NCI-H2171 (cell line): ENCODE data around the gene LRRC14B.
"Not testable (repeated sequence)": the region's sequence is repeated elsewhere in the genome, so short reads cannot be mapped to it uniquely, and the experiment has no call there.

Source experiments
- DNase-seq: peaks from one replicate; lab custom pipeline; 2025; lab: John Stamatoyannopoulos, UW

Gene LRRC14B

DNA sequence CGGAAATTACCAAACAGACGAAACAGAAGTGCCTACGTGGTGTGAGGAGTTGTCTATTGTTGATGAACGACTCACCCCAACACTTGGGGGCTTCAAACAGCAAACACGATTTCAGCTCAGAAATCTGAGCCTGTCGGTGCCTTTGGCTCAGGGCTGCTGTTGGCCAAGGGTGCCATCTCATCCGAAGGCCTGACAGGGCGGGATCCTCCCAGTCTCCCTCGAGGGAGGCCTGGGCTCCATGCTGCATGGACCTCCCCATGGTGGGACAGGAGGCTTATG is 1.3 kb downstream of the LRRC14B start:
- no peak for DNase-seq

DNA sequence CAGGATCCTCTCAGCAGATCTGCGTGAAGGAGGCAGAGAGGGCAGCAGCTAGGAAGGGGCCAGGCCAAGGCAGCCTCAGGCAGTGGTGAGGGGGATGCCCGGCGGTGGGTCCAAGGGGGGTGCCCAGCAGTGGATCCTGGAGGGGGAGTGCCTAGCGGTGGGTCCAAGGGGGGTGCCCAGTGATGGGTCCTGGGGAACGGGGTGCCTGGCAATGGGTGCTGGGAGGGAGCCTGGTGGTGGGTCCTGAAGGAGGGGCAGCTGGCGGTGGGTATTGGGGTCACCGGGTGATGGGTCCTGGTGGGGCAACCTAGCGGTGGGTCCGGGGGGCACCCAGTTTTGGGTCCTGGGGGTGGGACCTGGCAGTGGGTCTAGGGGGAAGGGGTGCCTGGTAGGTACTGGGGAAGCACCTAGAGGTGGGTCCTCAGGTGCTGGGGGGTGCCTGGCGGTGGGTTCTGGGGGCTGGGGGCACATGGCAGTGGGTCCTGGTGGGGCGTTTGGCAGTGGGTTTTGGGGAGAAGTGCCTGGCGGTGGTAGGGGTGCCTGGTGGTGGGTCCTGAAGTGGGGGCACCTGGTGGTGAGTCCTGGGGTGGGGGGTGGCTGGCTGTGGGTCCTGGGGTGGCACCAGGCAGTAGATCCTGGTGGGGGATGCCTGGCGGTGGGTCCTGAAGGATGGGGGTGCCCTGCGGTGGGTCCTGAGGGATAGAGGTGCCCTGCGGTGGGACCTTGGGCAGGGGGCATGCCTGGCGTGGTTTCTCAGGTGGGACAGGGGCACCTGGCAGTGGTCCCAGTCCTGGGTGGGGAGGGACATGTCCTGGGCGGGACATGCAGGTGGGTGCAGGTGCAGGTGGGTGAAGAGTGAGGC is 1.9 kb downstream of the LRRC14B start:
- DNase-seq: no peak

DNA sequence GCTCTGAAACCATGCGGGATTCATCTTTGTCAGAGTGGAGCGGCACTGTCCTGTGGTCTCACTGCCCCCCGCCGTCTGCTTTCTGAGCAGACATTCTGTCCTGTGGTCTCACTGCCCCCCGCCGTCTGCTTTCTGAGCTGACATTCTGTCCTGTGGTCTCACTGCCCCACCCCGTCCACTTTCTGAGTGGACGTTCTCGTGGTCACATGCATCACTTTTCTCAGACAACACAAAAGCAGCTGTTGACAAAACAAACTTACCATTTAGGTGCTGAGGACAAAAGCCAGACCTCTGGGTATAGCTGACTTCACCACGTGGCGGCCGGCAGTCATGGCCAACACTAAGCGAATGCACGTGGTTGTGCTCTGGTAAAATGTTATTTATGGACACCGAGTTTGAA is 2.8 kb downstream of the LRRC14B start:
- DNase-seq: no peak

DNA sequence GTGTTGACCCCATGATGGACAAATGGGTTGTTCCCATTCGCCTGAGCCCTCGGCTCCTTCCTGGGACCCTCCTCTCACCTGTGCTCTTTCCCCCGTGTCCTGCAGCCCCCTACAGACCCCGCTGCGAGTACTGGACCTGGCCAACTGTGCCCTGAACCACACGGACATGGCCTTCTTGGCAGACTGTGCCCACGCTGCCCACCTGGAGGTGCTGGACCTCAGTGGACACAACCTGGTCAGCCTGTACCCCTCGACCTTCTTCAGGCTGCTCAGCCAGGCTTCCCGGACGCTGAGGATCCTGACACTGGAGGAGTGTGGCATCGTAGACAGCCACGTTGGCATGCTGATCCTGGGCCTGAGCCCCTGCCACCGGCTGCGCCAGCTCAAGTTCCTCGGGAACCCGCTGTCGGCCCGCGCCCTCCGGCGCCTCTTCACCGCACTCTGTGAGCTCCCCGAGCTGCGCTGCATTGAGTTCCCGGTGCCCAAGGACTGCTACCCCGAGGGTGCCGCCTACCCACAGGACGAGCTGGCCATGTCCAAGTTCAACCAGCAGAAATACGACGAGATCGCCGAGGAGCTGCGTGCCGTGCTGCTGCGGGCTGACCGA is 3.4 kb downstream of the LRRC14B start:
- DNase-seq: no peak

DNA sequence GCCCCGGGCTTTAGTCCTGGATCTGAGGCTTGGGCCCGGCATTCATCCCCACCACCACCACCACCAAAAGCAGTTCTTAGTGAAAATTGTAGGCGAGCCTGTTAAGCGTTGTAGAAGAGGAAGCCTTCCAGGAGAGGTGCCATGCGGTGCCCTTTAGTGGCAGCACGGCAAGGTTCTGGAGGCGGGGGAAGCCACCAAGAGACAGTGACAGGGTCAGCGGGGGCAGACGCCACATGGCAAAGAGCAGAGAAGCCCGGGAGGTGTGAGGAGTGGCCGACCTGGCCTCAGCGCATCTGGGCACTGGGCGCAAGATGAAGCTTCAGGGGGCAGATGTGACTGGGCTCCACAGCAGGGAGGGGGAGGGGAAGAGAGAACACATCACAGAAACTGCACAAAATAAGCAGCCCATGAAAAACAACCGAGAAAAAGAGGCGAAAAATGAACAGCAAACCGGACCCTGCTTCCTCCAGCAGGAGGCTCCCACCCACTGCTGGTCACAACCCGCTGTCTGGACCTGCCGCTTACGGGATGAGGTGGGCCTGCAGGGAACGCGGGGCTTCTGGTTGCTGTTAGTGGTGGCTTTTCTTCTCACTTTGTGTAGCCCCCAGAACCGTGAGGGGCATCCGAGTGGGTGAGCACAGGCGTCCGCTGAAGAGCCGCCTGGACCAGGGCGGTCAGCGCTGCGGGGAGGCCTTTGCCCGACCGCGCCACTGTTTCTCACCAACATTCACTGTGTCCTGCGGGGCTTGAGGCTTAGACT is 4.3 kb downstream of the LRRC14B start:
- no peak for DNase-seq

DNA sequence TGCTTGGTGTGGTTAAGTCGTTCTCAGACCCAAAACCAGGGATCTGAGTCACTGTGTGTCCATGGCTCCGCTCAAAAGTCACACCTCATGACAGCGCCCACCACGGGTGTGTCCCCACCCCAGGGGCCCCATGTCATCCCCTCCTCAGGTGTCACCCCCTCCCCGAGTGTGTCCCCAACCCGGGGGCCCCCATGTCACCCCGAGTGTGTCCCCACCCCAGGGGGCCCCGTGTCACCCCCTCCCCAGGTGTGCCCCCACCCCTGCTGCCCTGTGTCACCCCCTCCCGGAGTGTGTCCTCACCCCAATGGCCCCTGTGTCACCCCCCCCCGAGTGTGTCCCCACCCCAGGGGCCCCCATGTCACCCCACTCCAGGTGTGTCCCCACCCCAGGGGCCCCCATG is 5.1 kb downstream of the LRRC14B start:
- no peak for DNase-seq

DNA sequence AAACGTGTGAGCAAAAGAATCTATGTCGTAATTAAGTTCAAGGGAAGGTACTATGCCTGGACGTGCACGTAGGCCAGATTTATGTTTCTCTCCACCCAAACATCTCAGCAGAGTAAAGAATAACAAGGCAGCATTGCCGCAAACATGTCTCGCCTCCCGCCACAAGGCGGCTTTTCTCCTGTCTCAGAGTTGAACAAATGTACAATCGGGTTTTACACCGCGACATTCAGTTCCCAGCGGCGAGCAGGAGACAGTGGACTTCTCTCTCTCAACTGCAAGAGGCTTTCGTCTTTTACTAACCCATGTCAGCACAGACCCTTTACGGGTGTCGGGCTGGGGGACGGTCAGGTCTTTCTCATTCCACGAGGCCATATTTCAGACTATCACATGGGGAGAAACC is 5.7 kb downstream of the LRRC14B start:
- DNase-seq: not testable (repeated sequence)

DNA sequence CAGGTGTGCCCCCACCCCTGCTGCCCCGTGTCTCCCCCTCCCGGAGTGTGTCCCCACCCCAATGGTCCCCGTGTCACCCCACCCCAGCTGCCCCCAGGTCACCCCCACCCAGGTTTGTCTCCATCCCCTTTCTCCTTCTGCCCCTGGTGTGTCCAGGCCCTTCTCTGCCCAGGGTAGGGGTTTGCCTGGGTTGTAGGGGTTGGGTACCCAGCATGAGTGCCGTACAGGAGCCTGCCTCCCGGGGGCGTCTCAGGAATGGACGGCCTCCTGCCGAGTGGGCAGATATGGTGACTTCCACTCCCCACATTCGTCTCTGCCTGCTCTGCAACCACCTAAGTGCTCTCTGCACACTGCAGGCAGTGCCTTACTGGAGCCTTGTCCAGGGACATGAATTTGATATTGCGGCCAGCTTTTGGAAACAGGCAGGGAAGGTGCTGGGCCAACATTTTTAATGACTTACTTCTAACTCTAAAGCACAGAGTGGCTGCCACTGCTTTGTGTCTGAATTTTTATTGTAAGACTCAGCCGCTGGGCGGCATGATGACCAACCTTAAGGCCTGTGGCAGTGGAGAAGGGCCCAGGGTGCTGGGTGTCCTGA is 6.7 kb downstream of the LRRC14B start:
- DNase-seq: no peak

DNA sequence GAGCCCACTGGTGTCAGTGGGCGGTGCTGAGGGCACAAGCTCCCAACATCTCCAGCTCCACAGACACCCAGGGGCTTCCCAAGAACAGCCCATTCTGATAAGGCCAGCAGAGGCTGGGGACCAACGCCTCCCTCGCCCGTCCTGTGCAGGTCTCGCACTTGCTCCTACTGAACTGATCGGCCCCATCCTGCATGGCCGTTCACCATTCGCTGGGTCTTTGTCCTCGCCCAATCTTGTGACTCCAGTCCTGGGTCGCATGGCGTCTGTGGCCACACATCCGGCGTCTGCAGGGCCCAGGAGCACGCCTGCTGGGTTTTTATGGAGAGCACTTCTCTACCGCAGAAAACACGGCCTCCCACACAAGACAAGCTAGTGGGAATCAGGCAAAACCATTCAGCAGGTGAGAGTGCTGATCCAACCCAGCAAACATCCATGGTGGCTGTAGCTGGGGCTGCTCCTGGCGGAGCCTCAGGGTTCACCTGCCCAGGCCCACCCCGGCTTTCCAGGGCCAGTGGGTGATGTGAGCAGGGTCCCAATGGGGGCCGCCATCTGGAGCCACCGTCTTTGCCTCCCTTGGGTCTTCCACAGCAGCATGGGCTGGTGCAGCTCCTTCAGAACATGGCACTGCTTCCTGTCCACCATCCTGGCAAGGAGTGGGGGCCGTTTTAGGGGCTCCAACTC is 7.4 kb downstream of the LRRC14B start:
- no peak for DNase-seq

DNA sequence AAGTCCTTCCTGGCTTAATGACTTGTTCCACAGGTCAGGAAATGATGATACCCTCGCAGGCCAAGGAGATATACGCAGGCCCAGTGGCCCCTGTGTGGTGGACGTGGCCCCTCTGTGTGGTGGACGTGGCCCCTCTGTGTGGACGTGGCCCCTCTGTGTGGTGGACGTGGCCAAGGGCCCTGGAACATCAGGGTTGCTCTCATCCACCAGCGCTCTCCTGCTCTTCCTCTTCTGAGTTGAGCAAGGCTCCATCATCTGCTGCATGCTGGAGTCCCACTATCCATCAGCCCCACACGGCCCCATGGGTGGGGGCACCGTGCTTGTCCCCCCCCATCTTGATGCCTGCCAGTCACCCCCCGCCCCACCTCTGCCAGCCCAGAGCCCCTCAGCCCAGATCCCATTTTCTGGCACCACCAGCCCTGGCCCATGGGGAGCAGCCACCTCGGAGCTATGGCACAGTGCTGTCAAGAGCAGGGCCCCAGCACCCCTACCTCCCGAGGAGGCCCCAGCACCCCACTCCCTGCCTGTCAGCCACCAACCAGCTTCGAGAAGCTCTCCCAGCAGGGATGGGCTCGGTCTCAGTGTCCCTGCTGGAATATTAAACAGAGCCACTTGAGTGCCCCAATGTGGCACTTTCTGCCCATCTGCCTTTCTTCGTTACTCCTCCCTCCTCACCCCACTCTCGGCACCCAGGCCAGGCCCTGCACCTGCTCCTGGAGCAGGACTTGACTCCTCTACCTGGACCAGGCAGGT is 8.1 kb downstream of the LRRC14B start:
- no peak for DNase-seq

DNA sequence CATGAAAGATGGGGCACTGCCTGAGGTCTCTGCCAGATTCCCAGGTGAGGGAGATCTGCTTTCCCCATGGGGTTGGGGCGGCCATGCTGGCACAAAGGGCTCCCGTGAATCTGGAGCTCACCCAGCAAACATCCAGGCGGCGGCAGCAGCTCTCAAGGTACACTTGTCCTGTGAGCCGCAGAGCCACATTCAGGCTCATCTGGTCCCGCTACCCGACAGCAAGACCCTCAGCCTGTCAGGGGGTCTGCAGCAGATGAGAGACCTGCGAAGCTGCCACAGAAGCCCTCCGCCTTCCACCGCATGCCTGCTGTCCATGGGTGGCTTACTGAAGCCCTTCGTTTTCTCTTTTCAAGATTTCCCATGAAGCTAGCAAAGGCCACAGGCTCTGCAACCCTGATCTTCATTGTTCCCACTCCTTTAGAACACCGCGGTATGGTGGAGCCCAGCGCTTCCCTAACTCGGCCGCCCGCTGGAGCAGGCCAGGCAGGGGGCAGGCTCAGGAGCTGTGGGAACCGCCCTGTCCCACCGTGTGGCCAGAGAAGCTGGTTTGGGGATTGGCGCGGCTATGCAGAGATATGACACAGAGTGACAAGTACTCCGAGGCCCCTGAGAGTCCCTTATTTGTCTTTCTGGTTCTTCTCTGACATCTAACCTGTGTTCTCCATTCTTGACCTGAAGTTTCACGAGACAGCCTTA is 8.8 kb downstream of the LRRC14B start:
- no peak for DNase-seq

DNA sequence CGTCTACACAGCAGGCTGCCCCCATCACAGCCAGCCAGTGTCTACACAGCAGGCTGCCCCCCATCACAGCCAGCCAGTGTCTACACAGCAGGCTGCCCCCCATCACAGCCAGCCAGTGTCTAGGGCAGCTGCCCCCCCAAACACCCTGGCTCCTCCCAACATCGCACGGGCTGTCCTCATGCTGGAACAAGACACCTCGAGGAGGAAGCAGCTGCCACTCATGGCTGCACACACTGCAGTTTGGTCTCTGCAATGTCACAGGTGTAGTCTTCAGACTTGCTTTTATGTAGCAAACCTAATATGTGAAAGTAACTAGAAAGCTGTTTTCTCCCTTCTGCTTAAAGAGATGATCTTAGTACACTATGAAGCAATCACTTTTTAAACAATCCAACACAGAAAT is 9.7 kb downstream of the LRRC14B start:
- peak; percentile 8 for DNase-seq

DNA sequence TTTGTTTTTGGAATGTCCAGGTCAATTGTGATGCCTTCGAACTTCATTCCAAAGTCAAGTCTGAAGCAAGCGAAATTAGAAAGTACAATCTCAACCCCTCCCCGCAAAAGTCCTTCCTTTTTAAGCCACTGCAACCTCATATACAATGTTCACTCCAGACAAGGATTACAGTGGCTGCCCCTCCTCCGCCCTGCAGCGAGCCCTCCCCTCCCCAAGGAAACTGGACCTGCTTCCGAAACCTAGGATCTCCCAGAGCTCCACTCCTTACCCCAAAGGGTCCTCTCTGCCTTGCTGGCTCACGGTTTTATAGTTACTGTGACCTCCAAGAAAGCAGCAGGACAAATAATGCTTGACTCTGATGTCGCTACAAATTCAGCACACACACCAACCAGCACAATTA is 10.4 kb downstream of the LRRC14B start:
- DNase-seq: no peak

DNA sequence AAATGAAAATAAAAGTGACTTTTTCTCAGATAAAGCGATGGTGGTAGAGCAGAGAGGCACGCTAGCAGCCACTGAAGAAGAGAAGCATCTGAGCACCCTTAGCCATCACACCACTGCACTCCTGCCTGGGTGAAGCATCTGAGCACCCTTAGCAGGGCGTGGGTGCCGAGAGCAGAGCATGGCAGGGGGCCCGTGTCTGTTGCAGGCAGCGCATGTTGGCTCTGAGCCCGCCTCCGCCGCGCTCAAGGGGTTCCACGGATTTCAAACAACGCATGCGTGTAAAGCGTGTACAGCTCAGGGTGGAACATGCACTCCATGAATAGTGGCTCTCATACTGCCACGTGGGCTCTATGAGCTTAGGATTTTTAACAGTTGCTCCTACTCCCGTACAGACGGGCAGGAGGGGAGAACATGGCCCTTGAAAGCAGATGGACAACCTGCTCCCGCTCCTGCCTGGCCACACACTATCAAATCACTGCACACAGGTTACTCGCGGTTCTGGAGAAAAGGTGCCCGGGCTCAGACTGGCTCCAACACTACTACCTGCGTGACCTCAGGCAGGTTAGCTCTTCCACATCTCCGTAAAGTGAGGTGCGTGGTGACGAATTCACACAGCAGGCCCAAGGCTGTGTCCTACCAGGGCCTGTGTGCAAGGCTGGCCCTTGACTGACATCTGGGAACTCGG is 12.1 kb downstream of the LRRC14B start:
- DNase-seq: no peak

DNA sequence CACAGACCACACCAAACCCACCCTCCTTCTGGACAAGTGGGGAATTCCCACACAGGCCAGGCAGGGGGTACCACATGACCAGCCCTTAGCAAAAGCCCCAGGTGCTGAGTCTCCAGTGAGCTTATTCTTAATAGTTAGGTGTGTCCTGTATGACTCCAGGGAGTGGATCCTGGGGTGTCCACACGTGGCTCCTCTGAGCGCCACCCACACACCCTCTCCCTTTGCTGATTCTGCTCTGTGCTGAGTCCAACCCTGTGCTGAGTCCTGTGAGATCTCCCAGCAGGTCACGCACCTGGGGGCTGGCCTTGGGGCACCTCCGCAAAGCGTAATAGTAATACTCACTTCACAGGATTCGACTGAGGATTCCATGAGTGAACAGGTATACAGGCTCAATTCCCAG is 12.7 kb downstream of the LRRC14B start:
- DNase-seq: no peak

DNA sequence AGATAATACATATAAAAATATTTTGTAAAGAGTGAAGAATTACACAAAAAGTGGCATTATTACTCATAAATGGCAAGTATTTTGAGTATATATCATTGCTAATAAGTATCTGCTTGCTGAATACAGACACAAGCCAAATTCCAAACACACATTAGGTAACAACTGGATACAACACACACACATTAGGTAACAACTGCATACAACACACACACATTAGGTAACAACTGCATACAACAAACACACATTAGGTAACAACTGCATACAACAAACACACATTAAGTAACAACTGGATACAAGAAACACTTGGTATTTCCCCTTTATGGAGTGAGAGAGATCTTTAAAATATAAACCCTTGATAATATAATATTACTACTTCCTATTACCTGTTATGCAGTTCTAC is 13.2 kb downstream of the LRRC14B start:
- DNase-seq: no peak

DNA sequence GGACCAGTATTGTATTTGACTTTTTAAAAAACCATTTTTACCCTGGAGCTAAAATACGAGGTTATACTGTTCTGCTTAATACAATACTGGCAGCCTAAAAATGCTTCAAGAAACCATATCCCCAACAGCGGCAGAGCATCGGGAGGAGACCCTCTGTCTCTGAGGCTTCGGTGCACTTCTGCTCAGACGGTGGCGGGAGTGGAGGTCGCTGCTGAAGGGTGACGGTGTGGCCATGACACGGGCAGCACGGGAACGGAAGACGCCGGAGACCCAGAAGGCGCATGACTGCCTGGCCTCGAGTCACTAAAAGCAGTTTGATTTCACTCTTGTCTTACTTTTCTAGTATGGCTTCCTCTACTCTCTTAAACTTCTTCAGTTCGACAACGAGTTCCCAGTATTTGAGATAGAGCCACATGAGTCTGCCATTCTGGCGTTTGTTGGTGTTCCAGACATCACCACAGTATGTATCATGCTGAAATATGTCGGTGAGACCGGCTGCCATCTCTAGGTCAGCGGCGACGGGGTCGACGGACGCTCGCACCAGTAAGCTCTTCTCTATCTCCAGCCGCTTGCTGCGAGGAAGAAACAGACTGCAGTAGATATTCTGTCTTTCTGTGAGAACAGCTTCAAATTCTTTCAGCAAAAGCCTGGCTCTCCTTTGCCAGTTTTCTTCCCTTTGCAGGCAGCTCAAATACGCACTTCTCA is 13.8 kb downstream of the LRRC14B start:
- DNase-seq: no peak

DNA sequence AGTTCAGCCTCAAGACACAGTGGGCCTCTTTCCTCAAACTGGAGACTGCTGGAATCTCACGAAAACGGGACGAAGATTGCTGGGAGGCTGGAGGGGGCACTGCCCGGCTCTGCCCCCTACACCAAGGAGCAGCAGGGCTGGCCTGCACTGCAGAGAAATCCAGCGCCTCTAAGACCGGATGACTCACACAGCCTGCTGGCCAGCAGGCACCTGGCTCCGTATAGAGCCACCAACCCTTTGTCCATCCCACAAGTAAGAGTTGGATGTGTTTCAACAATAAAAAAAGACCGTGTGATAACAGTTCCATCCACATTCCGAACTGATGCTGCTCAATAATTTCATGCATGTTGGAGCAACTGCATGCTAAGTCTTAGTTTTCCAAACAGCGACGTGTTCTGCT is 15.1 kb downstream of the LRRC14B start:
- DNase-seq: no peak

DNA sequence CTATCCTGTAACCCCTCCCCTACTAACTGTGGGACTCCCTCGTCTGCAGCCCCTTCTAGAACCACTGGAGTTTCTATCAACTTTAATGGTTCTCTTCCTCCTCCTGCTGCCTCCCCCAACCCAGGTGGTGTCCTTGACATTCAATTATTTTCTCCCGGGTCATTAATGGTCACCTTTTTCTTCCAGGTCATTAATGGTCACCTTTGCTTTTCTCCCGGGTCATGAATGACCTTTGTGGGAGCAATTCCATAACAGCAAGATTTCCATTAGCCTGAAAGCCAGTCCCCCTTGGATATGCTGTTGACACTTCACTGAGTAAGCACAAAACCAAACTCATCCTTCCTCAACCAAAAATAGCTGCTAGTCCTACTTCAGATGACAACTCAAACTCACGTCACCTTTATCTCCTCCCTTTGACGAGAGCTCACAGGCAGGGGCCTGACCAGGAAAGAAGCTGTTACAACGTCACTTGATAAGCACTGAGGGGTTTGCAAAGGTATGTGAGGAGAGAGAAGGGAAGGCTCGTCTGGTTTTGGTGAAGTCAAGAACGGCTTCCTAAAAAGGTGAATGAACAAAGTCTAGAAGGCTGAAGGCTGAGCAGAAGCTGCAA is 15.7 kb downstream of the LRRC14B start:
- no peak for DNase-seq
